ENCODE measurements around the gene GALNS. TPM values are rescaled to one million over a fixed set of nuclear protein-coding genes. Genes with fewer than 3 reads are reported as not detected.

Gene GALNS
- total and polyA plus RNA-seq, 2 donors (not counting 1 experiment from before 2014, with no cell fraction given): 10.6 to 29.6 TPM

DNA sequence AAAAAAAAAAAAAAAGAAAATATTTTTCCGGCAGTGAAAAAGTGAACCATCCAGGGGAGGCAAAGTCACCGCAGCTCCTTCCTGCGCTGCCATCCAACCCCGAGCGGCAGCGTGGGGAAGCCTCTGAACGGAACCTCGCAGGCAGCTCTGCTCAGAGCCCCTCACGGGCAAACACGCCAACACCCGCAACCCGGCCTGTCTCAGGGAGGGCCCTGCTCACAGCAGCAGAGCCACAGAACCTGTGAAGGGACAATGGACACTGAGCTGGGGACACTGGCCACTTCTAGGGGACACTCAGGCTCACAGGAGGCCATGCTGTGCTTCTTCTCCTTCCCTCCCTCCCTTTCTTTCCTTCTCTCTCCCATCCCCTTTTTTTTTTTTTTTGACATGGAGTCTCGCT, 23.7 kb downstream of the GALNS start:
- H3K79me2 ChIP-seq (ENCODE audit: control insufficient read depth, insufficient read depth, low read length): no peaks in the 10 kb centered on the region
- H3K4me1 ChIP-seq (ENCODE audit: control insufficient read depth, extremely low read depth, insufficient read depth, low read length): no peaks in the 10 kb centered on the region
- H3K9me3 ChIP-seq (ENCODE audit: control insufficient read depth, insufficient read depth, low read depth, low read length): no peaks in the 10 kb centered on the region
- H3K4me2 ChIP-seq (ENCODE audit: extremely low read depth, insufficient read depth, low read length): no peak overlapping the region
- no peak overlapping the region for H3K27ac ChIP-seq (ENCODE audit: insufficient read depth, low read length)
- no peak for TF ChIP-seq EZH2 (IDR thresholded peaks at IDR 0.05; ENCODE audit: low read length, missing control alignments)
- TF ChIP-seq, protein P1, sequence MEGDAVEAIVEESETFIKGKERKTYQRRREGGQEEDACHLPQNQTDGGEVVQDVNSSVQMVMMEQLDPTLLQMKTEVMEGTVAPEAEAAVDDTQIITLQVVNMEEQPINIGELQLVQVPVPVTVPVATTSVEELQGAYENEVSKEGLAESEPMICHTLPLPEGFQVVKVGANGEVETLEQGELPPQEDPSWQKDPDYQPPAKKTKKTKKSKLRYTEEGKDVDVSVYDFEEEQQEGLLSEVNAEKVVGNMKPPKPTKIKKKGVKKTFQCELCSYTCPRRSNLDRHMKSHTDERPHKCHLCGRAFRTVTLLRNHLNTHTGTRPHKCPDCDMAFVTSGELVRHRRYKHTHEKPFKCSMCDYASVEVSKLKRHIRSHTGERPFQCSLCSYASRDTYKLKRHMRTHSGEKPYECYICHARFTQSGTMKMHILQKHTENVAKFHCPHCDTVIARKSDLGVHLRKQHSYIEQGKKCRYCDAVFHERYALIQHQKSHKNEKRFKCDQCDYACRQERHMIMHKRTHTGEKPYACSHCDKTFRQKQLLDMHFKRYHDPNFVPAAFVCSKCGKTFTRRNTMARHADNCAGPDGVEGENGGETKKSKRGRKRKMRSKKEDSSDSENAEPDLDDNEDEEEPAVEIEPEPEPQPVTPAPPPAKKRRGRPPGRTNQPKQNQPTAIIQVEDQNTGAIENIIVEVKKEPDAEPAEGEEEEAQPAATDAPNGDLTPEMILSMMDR (conservative IDR thresholded peaks at IDR 0.05 in 1 of 2, IDR thresholded peaks at IDR 0.05 in 1 of 2; ENCODE audit: low read depth in 1 of 2, low read length in 2 of 2): no peak
- H3K9ac ChIP-seq (ENCODE audit: insufficient read depth, low read length): no peak overlapping the region
- H4K20me1 ChIP-seq (ENCODE audit: control insufficient read depth, extremely low read depth, insufficient read depth, low read length): no peaks in the 10 kb centered on the region
- H3K36me3 ChIP-seq (ENCODE audit: control insufficient read depth, insufficient read depth, low read length): peaks cover 6% of the 10 kb centered on the region
- no peaks in the 10 kb centered on the region for H3K27me3 ChIP-seq (ENCODE audit: control insufficient read depth, insufficient read depth, low read length)
- no peak overlapping the region for H3K4me3 ChIP-seq (replicated peaks in 1 of 4; ENCODE audit: control extremely low read depth in 1 of 4, insufficient read depth in 1 of 4, low read depth in 3 of 4, low read length in 4 of 4)
- no peak for DNase-seq (ENCODE audit: low read depth in 2 of 2)
- no peak overlapping the region for H2AFZ ChIP-seq (ENCODE audit: low read length)

DNA sequence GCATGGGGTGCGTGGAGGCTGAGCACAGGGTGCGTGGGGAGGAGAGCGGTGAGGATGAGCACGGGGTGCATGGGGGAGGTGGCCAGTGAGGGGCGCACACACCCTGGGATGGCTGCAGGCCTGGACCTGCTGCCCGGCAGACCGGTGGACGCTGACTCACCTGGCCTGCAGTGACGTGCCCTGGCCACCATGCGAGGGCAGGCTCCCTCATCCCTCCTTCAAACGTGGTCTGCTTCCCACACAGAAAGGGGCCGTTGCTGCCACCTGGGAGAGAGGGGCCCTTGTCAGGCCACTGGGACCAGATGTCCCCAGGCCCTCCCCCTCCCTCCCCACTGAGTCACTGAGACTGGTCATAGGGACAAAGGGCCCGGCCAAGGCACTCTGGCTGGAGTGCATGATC, 24.9 kb downstream of the GALNS start:
- H3K4me2 ChIP-seq (ENCODE audit: extremely low read depth, insufficient read depth, low read length): no peak overlapping the region
- peak in 1 of 2 donors; percentile 13 for DNase-seq (ENCODE audit: low read depth in 2 of 2)

DNA sequence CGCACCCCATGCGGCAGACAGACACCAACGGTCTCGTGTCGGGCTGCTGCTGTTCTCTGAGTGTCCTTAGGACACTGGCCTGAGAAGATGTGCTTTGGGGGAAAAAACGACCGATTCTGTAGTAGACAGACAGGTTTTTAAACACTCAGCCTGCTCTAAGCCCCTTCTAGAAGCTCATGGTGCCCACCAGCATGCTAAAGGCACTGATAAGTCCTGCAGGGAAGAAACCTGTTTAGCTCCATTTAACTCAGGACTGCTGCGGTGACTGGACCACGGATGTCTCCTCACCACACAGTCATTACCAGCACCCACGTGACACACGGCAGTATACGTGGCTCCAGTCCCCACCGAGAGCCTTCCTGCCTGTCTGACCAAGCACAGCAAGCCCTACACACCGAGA, 26.0 kb downstream of the GALNS start:
- Histone ChIP-seq H3K27ac (ENCODE audit: insufficient read depth, low read length) (no peak overlapping the region), H4K20me1 (ENCODE audit: control insufficient read depth, extremely low read depth, insufficient read depth, low read length) (no peaks in the 10 kb centered on the region), H3K9me3 (ENCODE audit: control insufficient read depth, insufficient read depth, low read depth, low read length) (no peaks in the 10 kb centered on the region), H3K4me3 (replicated peaks in 1 of 4; ENCODE audit: control extremely low read depth in 1 of 4, insufficient read depth in 1 of 4, low read depth in 3 of 4, low read length in 4 of 4) (no peak overlapping the region), H3K4me1 (ENCODE audit: control insufficient read depth, extremely low read depth, insufficient read depth, low read length) (no peaks in the 10 kb centered on the region), H2AFZ (ENCODE audit: low read length) (no peak overlapping the region), H3K27me3 (ENCODE audit: control insufficient read depth, insufficient read depth, low read length) (no peaks in the 10 kb centered on the region), H3K4me2 (ENCODE audit: extremely low read depth, insufficient read depth, low read length) (no peak overlapping the region), H3K9ac (ENCODE audit: insufficient read depth, low read length) (no peak overlapping the region), H3K79me2 (ENCODE audit: control insufficient read depth, insufficient read depth, low read length) (no peaks in the 10 kb centered on the region), H3K36me3 (ENCODE audit: control insufficient read depth, insufficient read depth, low read length) (peaks cover 1% of the 10 kb centered on the region)
- no peak for DNase-seq (ENCODE audit: low read depth in 2 of 2)
- no peak for TF ChIP-seq EZH2 (IDR thresholded peaks at IDR 0.05; ENCODE audit: low read length, missing control alignments)

More for the DNA sequence above, 24.9 kb downstream of the GALNS start:
- H3K27ac ChIP-seq (ENCODE audit: insufficient read depth, low read length): no peak overlapping the region
- H3K4me1 ChIP-seq (ENCODE audit: control insufficient read depth, extremely low read depth, insufficient read depth, low read length): no peaks in the 10 kb centered on the region
- TF ChIP-seq, protein P1 (conservative IDR thresholded peaks at IDR 0.05 in 1 of 2, IDR thresholded peaks at IDR 0.05 in 1 of 2; ENCODE audit: low read depth in 1 of 2, low read length in 2 of 2): no peak
- no peak for TF ChIP-seq EZH2 (IDR thresholded peaks at IDR 0.05; ENCODE audit: low read length, missing control alignments)
- H4K20me1 ChIP-seq (ENCODE audit: control insufficient read depth, extremely low read depth, insufficient read depth, low read length): no peaks in the 10 kb centered on the region
- H3K9me3 ChIP-seq (ENCODE audit: control insufficient read depth, insufficient read depth, low read depth, low read length): no peaks in the 10 kb centered on the region
- no peak overlapping the region for H2AFZ ChIP-seq (ENCODE audit: low read length)
- no peaks in the 10 kb centered on the region for H3K27me3 ChIP-seq (ENCODE audit: control insufficient read depth, insufficient read depth, low read length)
- no peak overlapping the region for H3K9ac ChIP-seq (ENCODE audit: insufficient read depth, low read length)
- peaks cover 3% of the 10 kb centered on the region for H3K36me3 ChIP-seq (ENCODE audit: control insufficient read depth, insufficient read depth, low read length)
- no peak overlapping the region for H3K4me3 ChIP-seq (replicated peaks in 1 of 4; ENCODE audit: control extremely low read depth in 1 of 4, insufficient read depth in 1 of 4, low read depth in 3 of 4, low read length in 4 of 4)
- no peaks in the 10 kb centered on the region for H3K79me2 ChIP-seq (ENCODE audit: control insufficient read depth, insufficient read depth, low read length)
